Measurements from ENCODE around the gene ULBP3.
"Not testable (repeated sequence)": the region's sequence is repeated elsewhere in the genome, so short reads cannot be mapped to it uniquely, and the experiment has no call there.

ULBP3 gene

GRCh38 chr6:150037526-150038201 lies 31.3 kb downstream of the ULBP3 start:
- FAIRE-seq = no peak

GRCh38 chr6:150036081-150036480 lies 32.8 kb downstream of the ULBP3 start:
- FAIRE-seq = no peak

- FAIRE-seq = no peak
Measured at GRCh38 chr6:150033207-150033771, 35.6 kb downstream of the ULBP3 start.

GRCh38 chr6:150032598-150032997 lies 36.3 kb downstream of the ULBP3 start:
- FAIRE-seq = no peak

GRCh38 chr6:150030611-150031010 lies 38.3 kb downstream of the ULBP3 start:
- no peak for FAIRE-seq

- no peak for FAIRE-seq
Measured at GRCh38 chr6:150029749-150030148, 39.2 kb downstream of the ULBP3 start.

GRCh38 chr6:150029276-150029675 lies 39.6 kb downstream of the ULBP3 start:
- no peak for FAIRE-seq

GRCh38 chr6:150028799-150029198 lies 40.1 kb downstream of the ULBP3 start:
- FAIRE-seq = no peak

GRCh38 chr6:150027806-150028565 lies 40.9 kb downstream of the ULBP3 start:
- FAIRE-seq = no peak

- FAIRE-seq = no peak
Measured at GRCh38 chr6:150026976-150027805, 41.7 kb downstream of the ULBP3 start.

- no peak for FAIRE-seq
Measured at GRCh38 chr6:150025201-150025917, 43.6 kb downstream of the ULBP3 start, which contains the start of gene RAET1L. RAET1L (minus strand) TSS chr6:150025532; CDS start chr6:150025471, 61 bp downstream.

GRCh38 chr6:150024646-150025155 lies 44.2 kb downstream of the ULBP3 start:
- no peak for FAIRE-seq

- not testable (repeated sequence) for FAIRE-seq
Measured at GRCh38 chr6:150024021-150024420, 44.9 kb downstream of the ULBP3 start.

- FAIRE-seq = not testable (repeated sequence)
Measured at GRCh38 chr6:150021870-150022269, 47.1 kb downstream of the ULBP3 start.

GRCh38 chr6:150018846-150019580 lies 49.9 kb downstream of the ULBP3 start:
- FAIRE-seq = no peak

GRCh38 chr6:150017186-150017521 lies 51.8 kb downstream of the ULBP3 start:
- FAIRE-seq = not testable (repeated sequence)

GRCh38 chr6:150016324-150017185 lies 52.4 kb downstream of the ULBP3 start:
- peak; percentile 43 for FAIRE-seq

- FAIRE-seq = not testable (repeated sequence)
Measured at GRCh38 chr6:150015281-150016001, 53.5 kb downstream of the ULBP3 start.

GRCh38 chr6:150014623-150015280 lies 54.2 kb downstream of the ULBP3 start:
- not testable (repeated sequence) for FAIRE-seq
